Muscle layer of colon (tissue), 2 donors: ENCODE measurements around the gene FRAS1.
"Not testable (repeated sequence)": the region's sequence is repeated elsewhere in the genome, so short reads cannot be mapped to it uniquely, and the experiment has no call there.

Experiments
- H3K27ac ChIP-seq: one replicate; pipeline ENCODE4 v1.7.0; 2013; ENCODE audit warnings: low read depth, mild to moderate bottlenecking, low read length, moderate library complexity
- H3K27me3 ChIP-seq, 2 donors: one replicate each; pipeline ENCODE4 v1.7.0; 2013; ENCODE audit warnings: low read length in 2 of 2, mild to moderate bottlenecking in 2 of 2; ENCODE audit not compliant: insufficient read depth in 2 of 2, control insufficient read depth in 1 of 2
- H3K36me3 ChIP-seq: one replicate; pipeline ENCODE4 v1.7.0; 2013; ENCODE audit warnings: mild to moderate bottlenecking, low read length; ENCODE audit not compliant: insufficient read depth
- H3K4me1 ChIP-seq: one replicate; pipeline ENCODE4 v1.7.0; 2013; ENCODE audit warnings: mild to moderate bottlenecking, low read length; ENCODE audit not compliant: insufficient read depth
- H3K4me3 ChIP-seq, 2 donors: one replicate each; pipeline ENCODE4 v1.7.0; 2013; ENCODE audit warnings: low read length in 2 of 2, low read depth in 1 of 2, mild to moderate bottlenecking in 1 of 2, moderate library complexity in 1 of 2
- H3K9ac ChIP-seq: one replicate; pipeline ENCODE4 v1.7.0; 2013; ENCODE audit warnings: low read length
- H3K9me3 ChIP-seq: one replicate; pipeline ENCODE4 v1.7.0; 2013; ENCODE audit warnings: mild to moderate bottlenecking, low read length
- donor health status: abdominal sarcoma.
- donor health status: Adenocarcinoma of cecum.

FRAS1 gene

GRCh38 chr4:78267790-78268189 is 210.7 kb downstream of the FRAS1 start:
- Histone ChIP-seq H3K36me3 (no peaks in the 10 kb centered on the region), H3K27ac (no peak overlapping the region), H3K9me3 (no peaks in the 10 kb centered on the region), H3K4me3 (no peak overlapping the region), H3K27me3 (no peaks in the 10 kb centered on the region), H3K4me1 (no peaks in the 10 kb centered on the region), H3K9ac (no peak overlapping the region)

- no peaks in the 10 kb centered on the region for H3K9me3 ChIP-seq
- H3K4me1 ChIP-seq = no peaks in the 10 kb centered on the region
- no peaks in the 10 kb centered on the region for H3K27me3 ChIP-seq
- no peak overlapping the region for H3K9ac ChIP-seq
- H3K36me3 ChIP-seq = no peaks in the 10 kb centered on the region
- H3K27ac ChIP-seq = no peak overlapping the region
- no peak overlapping the region for H3K4me3 ChIP-seq
Observed at GRCh38 chr4:78268597-78268996, 211.5 kb downstream of the FRAS1 start.

GRCh38 chr4:78275450-78275849 is 218.3 kb downstream of the FRAS1 start:
- H3K4me1 ChIP-seq, H3K36me3 ChIP-seq, H3K27me3 ChIP-seq, H3K4me3 ChIP-seq, H3K9me3 ChIP-seq, H3K9ac ChIP-seq, H3K27ac ChIP-seq: not testable (repeated sequence)

GRCh38 chr4:78286281-78286680 is 229.2 kb downstream of the FRAS1 start:
- Histone ChIP-seq H3K4me3 (no peak overlapping the region), H3K9ac (no peak overlapping the region), H3K36me3 (no peaks in the 10 kb centered on the region), H3K9me3 (no peaks in the 10 kb centered on the region), H3K27ac (no peak overlapping the region), H3K4me1 (no peaks in the 10 kb centered on the region), H3K27me3 (no peaks in the 10 kb centered on the region)

GRCh38 chr4:78288327-78288726 is 231.2 kb downstream of the FRAS1 start:
- Histone ChIP-seq H3K9me3 (no peaks in the 10 kb centered on the region), H3K4me3 (no peak overlapping the region), H3K36me3 (no peaks in the 10 kb centered on the region), H3K27me3 (no peaks in the 10 kb centered on the region), H3K27ac (no peak overlapping the region), H3K9ac (no peak overlapping the region), H3K4me1 (no peaks in the 10 kb centered on the region)

- H3K27me3 ChIP-seq = no peaks in the 10 kb centered on the region
- H3K4me1 ChIP-seq = no peaks in the 10 kb centered on the region
- H3K27ac ChIP-seq = no peak overlapping the region
- H3K9ac ChIP-seq = no peak overlapping the region
- H3K9me3 ChIP-seq = no peaks in the 10 kb centered on the region
- H3K4me3 ChIP-seq = no peak overlapping the region
- H3K36me3 ChIP-seq = no peaks in the 10 kb centered on the region
Observed at GRCh38 chr4:78291277-78291676, 234.2 kb downstream of the FRAS1 start.

- Histone ChIP-seq H3K9me3 (no peaks in the 10 kb centered on the region), H3K27me3 (no peaks in the 10 kb centered on the region), H3K4me1 (peaks cover 8% of the 10 kb centered on the region), H3K27ac (no peak overlapping the region), H3K9ac (no peak overlapping the region), H3K36me3 (no peaks in the 10 kb centered on the region), H3K4me3 (no peak overlapping the region)
Observed at GRCh38 chr4:78292341-78292740, 235.2 kb downstream of the FRAS1 start.

GRCh38 chr4:78292856-78293255 is 235.7 kb downstream of the FRAS1 start:
- H3K9me3 ChIP-seq = no peaks in the 10 kb centered on the region
- no peak overlapping the region for H3K27ac ChIP-seq
- H3K4me3 ChIP-seq = no peak overlapping the region
- no peaks in the 10 kb centered on the region for H3K36me3 ChIP-seq
- H3K9ac ChIP-seq = no peak overlapping the region
- no peaks in the 10 kb centered on the region for H3K27me3 ChIP-seq
- H3K4me1 ChIP-seq = peaks cover 8% of the 10 kb centered on the region

GRCh38 chr4:78293348-78293747 is 236.2 kb downstream of the FRAS1 start:
- Histone ChIP-seq H3K4me3 (no peak overlapping the region), H3K4me1 (peaks cover 8% of the 10 kb centered on the region), H3K9ac (no peak overlapping the region), H3K9me3 (no peaks in the 10 kb centered on the region), H3K27ac (no peak overlapping the region), H3K36me3 (no peaks in the 10 kb centered on the region), H3K27me3 (no peaks in the 10 kb centered on the region)

GRCh38 chr4:78293821-78294301 is 236.7 kb downstream of the FRAS1 start:
- no peaks in the 10 kb centered on the region for H3K36me3 ChIP-seq
- no peaks in the 10 kb centered on the region for H3K9me3 ChIP-seq
- no peaks in the 10 kb centered on the region for H3K27me3 ChIP-seq
- H3K4me3 ChIP-seq = no peak overlapping the region
- H3K9ac ChIP-seq = no peak overlapping the region
- peaks cover 8% of the 10 kb centered on the region for H3K4me1 ChIP-seq
- H3K27ac ChIP-seq = no peak overlapping the region

- no peak overlapping the region for H3K27ac ChIP-seq
Observed at GRCh38 chr4:78296261-78296660, 239.1 kb downstream of the FRAS1 start.

GRCh38 chr4:78297116-78297800 is 240.1 kb downstream of the FRAS1 start:
- no peaks in the 10 kb centered on the region for H3K9me3 ChIP-seq
- H3K9ac ChIP-seq = no peak overlapping the region
- no peaks in the 10 kb centered on the region for H3K27me3 ChIP-seq
- H3K4me1 ChIP-seq = peaks cover 8% of the 10 kb centered on the region
- peak overlapping the region; percentile 14 for H3K27ac ChIP-seq
- H3K4me3 ChIP-seq = no peak overlapping the region
- no peaks in the 10 kb centered on the region for H3K36me3 ChIP-seq

More at GRCh38 chr4:78296261-78296660, 239.1 kb downstream of the FRAS1 start:
- H3K4me3 ChIP-seq = no peak overlapping the region
- peaks cover 8% of the 10 kb centered on the region for H3K4me1 ChIP-seq
- H3K9ac ChIP-seq = no peak overlapping the region
- no peaks in the 10 kb centered on the region for H3K9me3 ChIP-seq
- H3K27me3 ChIP-seq = no peaks in the 10 kb centered on the region
- no peaks in the 10 kb centered on the region for H3K36me3 ChIP-seq
